HEK293 (cell line): ENCODE measurements around the gene LAMC3.

ENCODE experiments used
- YY1 ChIP-seq: fragments of 450-650 bp; formaldehyde crosslinking; IDR thresholded peaks from 2 replicates; pipeline ENCODE4 v1.5.1; 2018; ENCODE audit warnings: missing biosample characterization, missing genetic modification characterization
- ZNF292 ChIP-seq: fragments of 450-650 bp; formaldehyde crosslinking; IDR thresholded peaks from 2 replicates; pipeline ENCODE4 v1.5.1; 2016; ENCODE audit warnings: low read depth, missing biosample characterization, missing genetic modification characterization, borderline replicate concordance
- ZNF768 ChIP-seq: fragments of 450-650 bp; formaldehyde crosslinking; IDR thresholded peaks from 2 replicates; pipeline ENCODE4 v1.5.1; 2018; ENCODE audit warnings: missing biosample characterization, mild to moderate bottlenecking, missing genetic modification characterization
- TF ChIP-seq, protein P1 (sequence below): fragments of 450-650 bp; formaldehyde crosslinking; IDR thresholded peaks from 2 replicates; pipeline ENCODE4 v1.5.1; 2016; ENCODE audit warnings: missing biosample characterization, missing genetic modification characterization

- TF ChIP-seq, protein P1, sequence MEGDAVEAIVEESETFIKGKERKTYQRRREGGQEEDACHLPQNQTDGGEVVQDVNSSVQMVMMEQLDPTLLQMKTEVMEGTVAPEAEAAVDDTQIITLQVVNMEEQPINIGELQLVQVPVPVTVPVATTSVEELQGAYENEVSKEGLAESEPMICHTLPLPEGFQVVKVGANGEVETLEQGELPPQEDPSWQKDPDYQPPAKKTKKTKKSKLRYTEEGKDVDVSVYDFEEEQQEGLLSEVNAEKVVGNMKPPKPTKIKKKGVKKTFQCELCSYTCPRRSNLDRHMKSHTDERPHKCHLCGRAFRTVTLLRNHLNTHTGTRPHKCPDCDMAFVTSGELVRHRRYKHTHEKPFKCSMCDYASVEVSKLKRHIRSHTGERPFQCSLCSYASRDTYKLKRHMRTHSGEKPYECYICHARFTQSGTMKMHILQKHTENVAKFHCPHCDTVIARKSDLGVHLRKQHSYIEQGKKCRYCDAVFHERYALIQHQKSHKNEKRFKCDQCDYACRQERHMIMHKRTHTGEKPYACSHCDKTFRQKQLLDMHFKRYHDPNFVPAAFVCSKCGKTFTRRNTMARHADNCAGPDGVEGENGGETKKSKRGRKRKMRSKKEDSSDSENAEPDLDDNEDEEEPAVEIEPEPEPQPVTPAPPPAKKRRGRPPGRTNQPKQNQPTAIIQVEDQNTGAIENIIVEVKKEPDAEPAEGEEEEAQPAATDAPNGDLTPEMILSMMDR (tag by site-specific recombination) = no peak
- no peak for TF ChIP-seq ZNF292 (tag by site-specific recombination)
- TF ChIP-seq YY1 = no peak
- no peak for TF ChIP-seq ZNF768 (tag by site-specific recombination)
Observed at GRCh38 chr9:131084661-131085369, 75.8 kb downstream of the LAMC3 start.
